Liver (tissue), 3 donors: ENCODE measurements around the gene PIWIL1.

Experiments
- SP1 ChIP-seq: IDR thresholded peaks from 2 replicates; pipeline ENCODE4 v1.6.1; 2018; ENCODE audit warnings: antibody characterized with exemption, mild to moderate bottlenecking
- YY1 ChIP-seq: IDR thresholded peaks from 2 replicates; pipeline ENCODE4 v1.6.1; 2016; ENCODE audit warnings: antibody characterized with exemption, mild to moderate bottlenecking
- TF ChIP-seq, protein P1 (sequence below): fragments of 150-350 bp; IDR thresholded peaks from 2 replicates; pipeline ENCODE4 v1.5.1; 2017; ENCODE audit warnings: improper control_type of control experiment, low read depth, low read length; ENCODE audit not compliant: missing input control
- donor health status: healthy.
- donor health status: healthy.

DNA sequence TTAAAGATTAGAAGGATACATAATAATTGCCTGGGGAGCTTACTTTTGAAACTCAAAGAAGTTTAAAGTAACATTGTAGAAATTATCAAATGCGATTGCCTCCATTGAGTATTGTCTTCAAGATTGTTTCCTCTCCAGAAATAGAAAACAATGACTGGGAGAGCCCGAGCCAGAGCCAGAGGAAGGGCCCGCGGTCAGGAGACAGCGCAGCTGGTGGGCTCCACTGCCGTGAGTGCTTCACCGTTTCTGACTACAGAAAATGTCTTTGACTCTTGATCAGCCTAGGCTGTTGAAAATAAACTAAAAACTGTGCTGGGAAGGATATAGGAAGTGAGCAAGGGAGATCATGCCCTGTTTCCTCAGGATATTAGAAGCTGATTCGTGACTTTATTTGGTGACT lies 4.8 kb downstream of the PIWIL1 start:
- TF ChIP-seq, protein P1, sequence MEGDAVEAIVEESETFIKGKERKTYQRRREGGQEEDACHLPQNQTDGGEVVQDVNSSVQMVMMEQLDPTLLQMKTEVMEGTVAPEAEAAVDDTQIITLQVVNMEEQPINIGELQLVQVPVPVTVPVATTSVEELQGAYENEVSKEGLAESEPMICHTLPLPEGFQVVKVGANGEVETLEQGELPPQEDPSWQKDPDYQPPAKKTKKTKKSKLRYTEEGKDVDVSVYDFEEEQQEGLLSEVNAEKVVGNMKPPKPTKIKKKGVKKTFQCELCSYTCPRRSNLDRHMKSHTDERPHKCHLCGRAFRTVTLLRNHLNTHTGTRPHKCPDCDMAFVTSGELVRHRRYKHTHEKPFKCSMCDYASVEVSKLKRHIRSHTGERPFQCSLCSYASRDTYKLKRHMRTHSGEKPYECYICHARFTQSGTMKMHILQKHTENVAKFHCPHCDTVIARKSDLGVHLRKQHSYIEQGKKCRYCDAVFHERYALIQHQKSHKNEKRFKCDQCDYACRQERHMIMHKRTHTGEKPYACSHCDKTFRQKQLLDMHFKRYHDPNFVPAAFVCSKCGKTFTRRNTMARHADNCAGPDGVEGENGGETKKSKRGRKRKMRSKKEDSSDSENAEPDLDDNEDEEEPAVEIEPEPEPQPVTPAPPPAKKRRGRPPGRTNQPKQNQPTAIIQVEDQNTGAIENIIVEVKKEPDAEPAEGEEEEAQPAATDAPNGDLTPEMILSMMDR, result no peak
- TF ChIP-seq YY1, result no peak
- TF ChIP-seq SP1, result no peak
